Measurements from ENCODE around the gene PTPRS. TPM values are rescaled to one million over a fixed set of nuclear protein-coding genes. Genes with fewer than 3 reads are reported as not detected.

PTPRS gene
- total and polyA plus RNA-seq, 2 of the 8 experiments (the other 6 are each of a cell fraction or from before 2014, with no cell fraction given): 96.8 to 223 TPM

GRCh38 chr19:5314907-5315298, 25.7 kb downstream of the PTPRS start:
- Histone ChIP-seq H3K27me3 (replicated peaks in 1 of 4; ENCODE audit: control insufficient read depth in 3 of 4, extremely low read depth in 1 of 4, insufficient read depth in 3 of 4, low read length in 3 of 4) (no peaks in the 10 kb centered on the region), H3K4ac (replicated peaks; ENCODE audit: insufficient read length, low read depth, low read length) (no peak overlapping the region), H3K36me3 (ENCODE audit: control insufficient read depth in 2 of 4, insufficient read depth in 4 of 4, low read length in 3 of 4) (no peaks in the 10 kb centered on the region), H2BK20ac (ENCODE audit: low read length) (no peak overlapping the region), H3K18ac (ENCODE audit: extremely low read depth, low read length) (no peak overlapping the region), H3K23ac (ENCODE audit: insufficient read length) (no peak overlapping the region), H4K91ac (replicated peaks; ENCODE audit: insufficient read length, low read length) (no peak overlapping the region), H3K27ac (ENCODE audit: low read depth, low read length) (no peak overlapping the region), H4K8ac (ENCODE audit: extremely low read depth, insufficient read depth, low read length) (no peak overlapping the region), H3K23me2 (ENCODE audit: low read depth, low read length) (peaks cover 2% of the 10 kb centered on the region; the same call in 1 of the 2 replicates), H2AFZ (ENCODE audit: low read length) (no peak overlapping the region), H2BK12ac (ENCODE audit: low read depth, low read length) (no peak overlapping the region), H4K5ac (ENCODE audit: insufficient read length, low read depth, low read length) (no peak overlapping the region), H4K20me1 (replicated peaks in 1 of 2; ENCODE audit: control insufficient read depth in 1 of 2, insufficient read depth in 2 of 2, low read length in 2 of 2) (peaks cover 20 to 36% of the 10 kb centered on the region in 2 experiments), H3K79me1 (ENCODE audit: low read depth, low read length) (peaks cover 17% of the 10 kb centered on the region), H3K9me3 (ENCODE audit: insufficient read depth in 2 of 2, low read depth in 1 of 2, low read length in 1 of 2) (0 out of 4 replicates have a peak, but pooled peaks cover 0 to 2% of the 10 kb centered on the region in 2 experiments), H3K14ac (ENCODE audit: insufficient read length) (no peak overlapping the region), H3K4me3 (ENCODE audit: extremely low read depth in 1 of 4, insufficient read depth in 2 of 4, low read depth in 3 of 4, low read length in 4 of 4) (no peak overlapping the region), H3K9ac (replicated peaks in 1 of 4; ENCODE audit: extremely low read depth in 1 of 4, low read depth in 3 of 4, low read length in 3 of 4) (no peak overlapping the region), H3K4me1 (replicated peaks in 1 of 4; ENCODE audit: control insufficient read depth in 3 of 4, insufficient read depth in 4 of 4, low read length in 3 of 4) (no peaks in the 10 kb centered on the region), H2BK5ac (ENCODE audit: low read depth, low read length) (no peak overlapping the region), H3K56ac (replicated peaks; ENCODE audit: insufficient read length, low read depth, low read length) (no peak overlapping the region), H2BK15ac (ENCODE audit: low read length) (no peak overlapping the region), H3K79me2 (ENCODE audit: control insufficient read depth in 1 of 2, insufficient read depth in 2 of 2, low read length in 2 of 2) (peaks cover 0 to 58% of the 10 kb centered on the region in 2 experiments; a peak in 3 of 4 replicates), H2BK120ac (replicated peaks; ENCODE audit: low read depth, low read length) (no peak overlapping the region), H3K4me2 (ENCODE audit: insufficient read depth in 1 of 2, low read depth in 2 of 2, low read length in 2 of 2) (no peak overlapping the region), H2AK5ac (ENCODE audit: low read depth, low read length) (0 out of 2 replicates have a peak overlapping the region, but pooled peaks have one; percentile 39)
- ChIA-PET CTCF (ENCODE audit: partially characterized antibody) (interaction anchor here (1.3 to 1.6 kb wide), 2 partner anchors 12 to 18 kb away, joined by 4 to 8 read pairs; no protein-coding TSS in a partner anchor), POLR2A (ENCODE audit: partially characterized antibody) (interaction anchor here (1.4 kb wide), 1 partner anchor 25 kb away, joined by 7 read pairs; the partner anchor contains the start of gene PTPRS)
- FAIRE-seq: no peak
- WGBS, 2 experiments (ENCODE audit: extremely low coverage in 1 of 2, insufficient coverage in 1 of 2, insufficient read length in 1 of 2, insufficient replicate concordance in 2 of 2, low coverage in 1 of 2, low lambda C conversion rate in 2 of 2, missing lambda C conversion rate in 1 of 2): 71% methylated on average over 4 of the region's 4 CpGs; no CpG with 5 or more reads in 1 of the 2 experiments
- no peak for DNase-seq (ENCODE audit: low read depth in 1 of 2, low spot score in 2 of 2)
- TF ChIP-seq SUZ12 (IDR thresholded peaks at IDR 0.05; ENCODE audit: low read length): no peak
- no peak for TF ChIP-seq SP4 (IDR thresholded peaks at IDR 0.05; ENCODE audit: low read length)
- TF ChIP-seq ASH2L (IDR thresholded peaks at IDR 0.05; ENCODE audit: low read length): no peak
- TF ChIP-seq GTF2F1 (IDR thresholded peaks at IDR 0.05; ENCODE audit: borderline replicate concordance, low read depth, low read length): no peak
- TF ChIP-seq RBBP5 (IDR thresholded peaks at IDR 0.05; ENCODE audit: borderline replicate concordance, low read depth, low read length): no peak
- TF ChIP-seq CHD1 (IDR thresholded peaks at IDR 0.05; ENCODE audit: low read depth, low read length): no peak
- no peak for TF ChIP-seq MAFK (IDR thresholded peaks at IDR 0.05; ENCODE audit: low read depth, low read length)
- TF ChIP-seq RAD21 (IDR thresholded peaks at IDR 0.05 in 1 of 2, conservative IDR thresholded peaks at IDR 0.05 in 1 of 2; ENCODE audit: low read depth in 2 of 2, low read length in 2 of 2): no peak
- TF ChIP-seq BRCA1 (IDR thresholded peaks at IDR 0.05; ENCODE audit: low read depth, low read length): no peak
- TF ChIP-seq RNF2 (IDR thresholded peaks at IDR 0.05; ENCODE audit: borderline replicate concordance, low read depth, low read length, missing control alignments, poor library complexity, severe bottlenecking): no peak
- no peak for TF ChIP-seq RFX5 (IDR thresholded peaks at IDR 0.05; ENCODE audit: borderline replicate concordance, low read depth, low read length)
- TF ChIP-seq NRF1 (IDR thresholded peaks at IDR 0.05; ENCODE audit: low read depth, low read length): no peak

All from H1 (cell line).